ENCODE measurements around the gene MMP17. TPM values are rescaled to one million over a fixed set of nuclear protein-coding genes. Genes with fewer than 3 reads are reported as not detected.

The MMP17 gene
- total and polyA plus RNA-seq, 9 donors: 3.3 to 11.0 (median 5.7) TPM

Other genes with a start within 250 kb of the MMP17 start
- 24.6 TPM for gene SFSWAP, start 117.3 kb upstream of the MMP17 start, total RNA-seq
- gene SFSWAP, start 117.3 kb upstream of the MMP17 start, polyA plus RNA-seq (ENCODE audit: insufficient read depth in 1 of 8, insufficient read length in 8 of 8, low replicate concordance in 1 of 8): 10 to 100 TPM; 27.0 to 33.6 (median 30.7) TPM
- gene ULK1, start 66.2 kb downstream of the MMP17 start, total RNA-seq: 5.1 TPM
- 10 to 100 TPM; 15.0 to 27.7 (median 22.4) TPM for gene ULK1, start 66.2 kb downstream of the MMP17 start, polyA plus RNA-seq (ENCODE audit: insufficient read depth in 1 of 8, insufficient read length in 8 of 8, low replicate concordance in 1 of 8)
- gene PUS1, start 100.9 kb downstream of the MMP17 start, total RNA-seq: 6.5 TPM
- gene PUS1, start 100.9 kb downstream of the MMP17 start, polyA plus RNA-seq (ENCODE audit: insufficient read depth in 1 of 8, insufficient read length in 8 of 8, low replicate concordance in 1 of 8): 10 to 100 TPM; 10.5 to 18.5 (median 13.3) TPM
- 9.0 TPM for gene EP400, start 121.5 kb downstream of the MMP17 start, total RNA-seq
- gene EP400, start 121.5 kb downstream of the MMP17 start, polyA plus RNA-seq (ENCODE audit: insufficient read depth in 1 of 8, insufficient read length in 8 of 8, low replicate concordance in 1 of 8): 10 to 100 TPM; 17.3 to 30.5 (median 23.6) TPM

Measured in muscle of leg (tissue), 9 donors.